ENCODE results near the gene SH3TC1.

DNA sequence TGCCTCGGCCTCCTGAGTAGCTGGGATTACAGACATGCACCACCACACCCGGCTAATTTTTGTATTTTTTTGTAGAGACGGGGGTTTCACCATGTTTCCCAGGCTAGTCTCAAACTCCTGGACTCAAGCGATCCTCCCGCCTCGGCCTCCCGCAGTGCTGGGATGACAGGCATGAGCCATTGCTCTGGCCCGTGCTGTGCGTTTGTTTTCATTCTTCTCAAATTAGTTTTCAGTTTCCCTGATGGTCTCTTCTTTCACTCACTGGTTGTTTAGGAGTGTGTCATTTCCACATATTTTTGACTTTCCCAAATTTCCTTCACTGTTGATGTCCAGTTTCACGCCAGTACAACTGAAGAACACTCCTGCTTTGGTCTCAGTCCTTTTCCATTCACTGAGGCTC is 31.8 kb downstream of the SH3TC1 start:
- TF ChIP-seq BCL11A (IDR thresholded peaks at IDR 0.05; ENCODE audit: low read depth in 2 of 2, low read length in 2 of 2) (no peak), GABPA (IDR thresholded peaks at IDR 0.05; ENCODE audit: borderline replicate concordance, insufficient read depth, low read length) (no peak), POLR2A (IDR thresholded peaks at IDR 0.05; ENCODE audit: control extremely low read depth in 1 of 2, low read depth in 2 of 2, low read length in 2 of 2) (no peak), CBX5 (IDR thresholded peaks at IDR 0.05; ENCODE audit: low read depth, low read length) (no peak), EGR1 (IDR thresholded peaks at IDR 0.05; ENCODE audit: borderline replicate concordance, low read depth, low read length) (no peak), TBP (IDR thresholded peaks at IDR 0.05; ENCODE audit: low read depth, low read length) (no peak), KDM1A (IDR thresholded peaks at IDR 0.05; ENCODE audit: borderline replicate concordance, low read length) (no peak), EP300 (IDR thresholded peaks at IDR 0.05; ENCODE audit: borderline replicate concordance in 1 of 2, low read depth in 2 of 2, low read length in 2 of 2) (no peak), POLR2AphosphoS5 (IDR thresholded peaks at IDR 0.05; ENCODE audit: low read depth, low read length) (no peak), CHD2 (IDR thresholded peaks at IDR 0.05; ENCODE audit: low read length) (no peak), RBBP5 (IDR thresholded peaks at IDR 0.05; ENCODE audit: borderline replicate concordance, low read depth, low read length) (no peak), BRCA1 (IDR thresholded peaks at IDR 0.05; ENCODE audit: low read depth, low read length) (no peak)
- TF ChIP-seq, protein P1, sequence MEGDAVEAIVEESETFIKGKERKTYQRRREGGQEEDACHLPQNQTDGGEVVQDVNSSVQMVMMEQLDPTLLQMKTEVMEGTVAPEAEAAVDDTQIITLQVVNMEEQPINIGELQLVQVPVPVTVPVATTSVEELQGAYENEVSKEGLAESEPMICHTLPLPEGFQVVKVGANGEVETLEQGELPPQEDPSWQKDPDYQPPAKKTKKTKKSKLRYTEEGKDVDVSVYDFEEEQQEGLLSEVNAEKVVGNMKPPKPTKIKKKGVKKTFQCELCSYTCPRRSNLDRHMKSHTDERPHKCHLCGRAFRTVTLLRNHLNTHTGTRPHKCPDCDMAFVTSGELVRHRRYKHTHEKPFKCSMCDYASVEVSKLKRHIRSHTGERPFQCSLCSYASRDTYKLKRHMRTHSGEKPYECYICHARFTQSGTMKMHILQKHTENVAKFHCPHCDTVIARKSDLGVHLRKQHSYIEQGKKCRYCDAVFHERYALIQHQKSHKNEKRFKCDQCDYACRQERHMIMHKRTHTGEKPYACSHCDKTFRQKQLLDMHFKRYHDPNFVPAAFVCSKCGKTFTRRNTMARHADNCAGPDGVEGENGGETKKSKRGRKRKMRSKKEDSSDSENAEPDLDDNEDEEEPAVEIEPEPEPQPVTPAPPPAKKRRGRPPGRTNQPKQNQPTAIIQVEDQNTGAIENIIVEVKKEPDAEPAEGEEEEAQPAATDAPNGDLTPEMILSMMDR (IDR thresholded peaks at IDR 0.05; ENCODE audit: control extremely low read depth in 1 of 3, insufficient read depth in 1 of 3, low read depth in 1 of 3, low read length in 3 of 3) = no peak
